Activated T-helper 1 cell treated with anti-CD3 and anti-CD28 coated beads, Interleukin-12 subunit alpha, Interleukin-12 subunit beta, Interleukin-2, Interleukin-4 antibody, amounts not matched to agents 30 ng/mL and 10 ng/mL and 1 ng/mL, durations not matched to agents 14 hours and 24 hours and 36 hours (primary cell): Measurements from ENCODE around the gene FGA. TPM values are rescaled to one million over a fixed set of nuclear protein-coding genes. Genes with fewer than 3 reads are reported as not detected.

Experiments
- DNase-seq: peaks from one replicate; pipeline ENCODE4 v3.0.0; 2021; ENCODE audit warnings: low spot score
- H3K27ac Mint-ChIP-seq: one replicate; pipeline ENCODE4 v1.8.0; 2021; ENCODE audit warnings: mild to moderate bottlenecking, mixed read lengths
- H3K27me3 Mint-ChIP-seq: one replicate; pipeline ENCODE4 v1.8.0; 2022; ENCODE audit warnings: mild to moderate bottlenecking, moderate library complexity, mixed read lengths; ENCODE audit not compliant: insufficient read depth
- H3K36me3 Mint-ChIP-seq: one replicate; pipeline ENCODE4 v1.8.0; 2021; ENCODE audit warnings: low read depth, mixed read lengths
- H3K4me1 Mint-ChIP-seq: one replicate; pipeline ENCODE4 v1.8.0; 2021; ENCODE audit warnings: low read depth, mixed read lengths
- H3K4me3 Mint-ChIP-seq: one replicate; pipeline ENCODE4 v1.8.0; 2021; ENCODE audit warnings: mild to moderate bottlenecking, moderate library complexity, mixed read lengths
- H3K9me3 Mint-ChIP-seq: one replicate; pipeline ENCODE4 v1.8.0; 2021; ENCODE audit warnings: mixed read lengths
- intact Hi-C: fragments of 100-400 bp; cut with micrococcal nuclease; formaldehyde crosslinking; loops from one replicate; pipeline ENCODE4 v1.15.1; 2024
- total RNA-seq: library from RNA; stranded (reverse); gene quantifications from 2 replicates; pipeline ENCODE4 v1.2.3, GENCODE V29; 2022

The FGA gene
- total RNA-seq: not detected in 2 replicates

DNA sequence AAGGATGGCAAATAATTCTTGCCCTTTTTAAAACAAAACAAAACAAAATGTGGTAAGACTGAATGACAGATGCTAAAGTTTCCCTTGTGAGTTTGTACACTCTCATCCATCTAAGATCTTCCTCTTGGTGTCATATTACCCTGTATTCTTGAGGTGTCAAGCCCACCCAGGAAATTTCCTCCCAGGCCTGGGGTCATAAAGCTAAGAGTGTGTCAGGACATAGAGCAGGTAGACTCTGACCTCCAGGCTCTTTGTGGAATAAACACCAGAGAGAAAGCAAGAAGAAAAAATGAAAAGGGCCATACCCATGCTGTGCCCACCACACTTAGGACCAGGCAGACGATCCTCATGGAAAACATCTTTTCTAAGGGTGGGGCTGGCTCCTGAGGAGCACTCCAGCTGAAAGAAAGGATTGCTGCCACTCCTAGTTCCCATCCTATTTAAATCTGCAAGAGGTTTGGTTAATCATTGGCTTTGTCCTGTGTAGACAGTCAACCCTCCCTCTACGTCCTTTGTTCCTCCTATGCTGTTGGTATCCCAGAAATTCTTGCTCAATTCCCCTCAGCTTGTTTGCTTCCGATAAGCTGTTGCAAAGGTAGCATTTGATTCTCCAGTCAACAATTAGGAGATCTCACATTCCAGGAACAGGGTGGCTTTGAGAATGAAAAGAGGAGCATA is at the start of gene FGA:
Gene FGA, minus strand, starts transcription at position 414 of the 678 bp plus-strand sequence. Its CDS starts 55 bp downstream, at position 359.
- DNase-seq: no peak
- H3K36me3 Mint-ChIP-seq: no peaks in the 10 kb centered on the region
- H3K4me1 Mint-ChIP-seq: no peaks in the 10 kb centered on the region
- H3K27ac Mint-ChIP-seq: no peak within 1 kb of the TSS
- intact Hi-C loops: no loop called here
- H3K4me3 Mint-ChIP-seq: no peak within 1 kb of the TSS
- H3K9me3 Mint-ChIP-seq: no peaks in the 10 kb centered on the region
- H3K27me3 Mint-ChIP-seq: no peaks in the 10 kb centered on the region

GRCh38 chr4:154634058-154634457 is 43.5 kb upstream of the FGA start:
- H3K36me3 Mint-ChIP-seq: no peaks in the 10 kb centered on the region
- intact Hi-C loops: no loop called here
- no peaks in the 10 kb centered on the region for H3K9me3 Mint-ChIP-seq
- no peaks in the 10 kb centered on the region for H3K4me1 Mint-ChIP-seq
- no peak overlapping the region for H3K4me3 Mint-ChIP-seq
- no peak for DNase-seq
- peaks cover 3% of the 10 kb centered on the region for H3K27me3 Mint-ChIP-seq
- no peak overlapping the region for H3K27ac Mint-ChIP-seq

- Mint-ChIP-seq H3K9me3 (no peaks in the 10 kb centered on the region), H3K27me3 (peaks cover 3% of the 10 kb centered on the region), H3K4me1 (no peaks in the 10 kb centered on the region), H3K27ac (no peak overlapping the region), H3K36me3 (no peaks in the 10 kb centered on the region), H3K4me3 (no peak overlapping the region)
- DNase-seq: no peak
- intact Hi-C loops: no loop called here
Measured at GRCh38 chr4:154631828-154632227, 41.3 kb upstream of the FGA start.

DNA sequence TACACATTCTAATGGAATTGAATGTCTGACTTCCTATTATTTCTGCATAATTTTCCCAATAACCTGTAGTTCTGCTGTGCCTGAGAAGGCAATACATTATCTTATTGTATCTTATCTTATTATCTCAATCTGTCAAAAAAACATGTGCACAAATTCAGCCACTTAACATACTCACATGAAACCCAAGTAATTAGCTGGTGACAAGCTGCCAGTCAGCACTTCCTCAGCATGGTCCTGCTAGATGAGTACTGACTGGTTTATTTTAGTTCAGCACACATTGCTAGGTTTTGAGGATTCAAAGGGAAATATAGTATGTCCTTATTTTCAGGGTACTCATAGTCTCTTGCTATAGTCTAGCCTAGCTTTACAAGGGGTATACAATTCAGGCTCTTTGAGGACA is 39.8 kb upstream of the FGA start:
- H3K4me1 Mint-ChIP-seq: no peaks in the 10 kb centered on the region
- no peak overlapping the region for H3K4me3 Mint-ChIP-seq
- H3K36me3 Mint-ChIP-seq: no peaks in the 10 kb centered on the region
- no peak for DNase-seq
- no peaks in the 10 kb centered on the region for H3K9me3 Mint-ChIP-seq
- no peak overlapping the region for H3K27ac Mint-ChIP-seq
- intact Hi-C loops: no loop called here
- peaks cover 15% of the 10 kb centered on the region for H3K27me3 Mint-ChIP-seq

GRCh38 chr4:154626793-154627484 is 36.4 kb upstream of the FGA start:
- no peaks in the 10 kb centered on the region for H3K36me3 Mint-ChIP-seq
- H3K9me3 Mint-ChIP-seq: no peaks in the 10 kb centered on the region
- peak; percentile 10 for DNase-seq
- H3K4me3 Mint-ChIP-seq: no peak overlapping the region
- H3K4me1 Mint-ChIP-seq: no peaks in the 10 kb centered on the region
- intact Hi-C loops: no loop called here
- H3K27ac Mint-ChIP-seq: no peak overlapping the region
- H3K27me3 Mint-ChIP-seq: peaks cover 21% of the 10 kb centered on the region

DNA sequence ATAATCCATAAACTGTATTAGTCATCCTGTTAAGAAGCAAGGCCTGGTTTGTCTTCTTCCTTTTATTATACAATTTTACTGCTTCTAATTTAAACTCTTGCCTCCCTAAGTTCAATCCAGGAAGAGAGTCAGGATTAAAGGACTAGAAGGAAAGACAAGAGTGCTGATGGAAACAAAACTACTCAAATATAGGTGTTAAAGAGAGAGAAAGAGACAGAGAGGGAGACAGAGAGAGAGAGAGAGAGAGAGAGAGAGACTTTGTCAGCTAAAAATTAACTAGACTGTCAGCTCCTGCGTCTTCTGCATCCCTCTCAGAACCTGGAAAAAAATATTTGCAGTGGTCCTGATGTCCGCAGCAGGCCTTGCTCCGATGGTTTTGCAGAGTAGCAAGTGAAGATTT is 35.4 kb upstream of the FGA start:
- no peak for DNase-seq
- intact Hi-C loops: no loop called here
- Mint-ChIP-seq H3K4me3 (no peak overlapping the region), H3K27ac (no peak overlapping the region), H3K4me1 (no peaks in the 10 kb centered on the region), H3K9me3 (no peaks in the 10 kb centered on the region), H3K36me3 (no peaks in the 10 kb centered on the region), H3K27me3 (peaks cover 27% of the 10 kb centered on the region)

DNA sequence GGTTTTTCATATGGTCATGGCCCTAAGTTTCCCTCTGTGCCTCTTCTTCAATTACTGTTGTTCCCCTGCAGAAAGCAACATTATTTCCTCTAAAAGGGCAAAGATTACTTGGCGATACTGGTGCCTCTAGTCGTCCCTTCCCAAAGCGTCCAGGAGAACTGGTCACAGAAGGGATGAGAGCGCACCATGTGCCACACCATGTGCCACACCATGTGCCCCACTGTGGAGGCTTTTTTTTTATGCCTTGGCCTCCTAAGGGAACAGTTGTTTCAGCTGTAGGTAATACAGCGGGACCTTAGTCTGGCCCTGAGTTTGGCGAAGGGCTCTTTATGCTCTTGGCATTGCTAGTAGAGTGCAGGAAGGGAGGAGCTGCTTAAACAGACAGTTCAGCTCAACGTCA is 33.5 kb upstream of the FGA start:
- DNase-seq: no peak
- intact Hi-C loops: loop anchor here (2.0 kb wide), 1 partner anchor 295 kb away; no protein-coding TSS in a partner anchor
- Mint-ChIP-seq H3K27ac (no peak overlapping the region), H3K27me3 (peaks cover 23% of the 10 kb centered on the region), H3K4me3 (no peak overlapping the region), H3K36me3 (no peaks in the 10 kb centered on the region), H3K9me3 (no peaks in the 10 kb centered on the region), H3K4me1 (no peaks in the 10 kb centered on the region)

DNA sequence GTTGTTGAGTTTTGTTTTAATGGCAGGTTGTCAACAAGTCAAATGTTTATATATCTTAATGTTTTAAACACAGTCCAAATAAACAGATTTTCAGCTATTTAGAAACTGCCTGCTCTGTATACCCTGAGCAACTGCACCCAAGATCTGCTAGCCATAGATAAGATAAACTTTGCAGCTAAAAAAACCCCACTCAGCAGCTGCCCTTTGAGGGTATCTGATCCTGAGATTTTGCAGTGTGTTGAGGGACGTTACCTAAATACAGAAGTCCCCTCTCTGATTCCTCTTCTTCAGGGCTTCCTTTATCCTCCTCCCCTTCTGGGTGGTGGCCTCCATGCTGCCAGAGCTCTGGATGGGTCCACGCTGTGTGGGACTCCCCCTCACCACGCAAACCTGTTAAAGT is 32.9 kb upstream of the FGA start:
- Mint-ChIP-seq H3K4me1 (no peaks in the 10 kb centered on the region), H3K27ac (no peak overlapping the region)

DNA sequence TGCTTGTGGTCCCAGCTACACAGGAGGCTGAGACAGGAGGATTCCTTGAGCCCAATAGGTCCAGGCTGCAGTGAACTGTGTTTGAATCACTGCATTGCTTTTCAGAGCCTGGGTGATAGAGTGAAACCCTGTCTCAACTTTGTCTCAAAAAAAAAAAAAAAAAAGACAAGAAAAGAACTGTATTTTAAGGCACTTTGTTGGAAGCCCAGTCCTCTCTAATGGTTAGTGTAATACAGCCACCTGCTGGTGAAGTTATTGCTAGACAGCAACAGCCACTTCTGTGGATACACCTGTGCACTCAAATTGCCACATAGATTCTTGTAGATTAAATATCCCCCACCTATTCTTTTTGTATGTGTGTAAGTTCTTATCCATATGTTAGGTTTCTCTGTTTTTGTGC is 32.1 kb upstream of the FGA start:
- intact Hi-C loops: loop anchor here (1.0 to 2.0 kb wide), 3 partner anchors 63 to 294 kb away; no protein-coding TSS in a partner anchor
- DNase-seq: no peak
- no peak overlapping the region for H3K4me3 Mint-ChIP-seq

More for the DNA sequence above, 32.9 kb upstream of the FGA start:
- Mint-ChIP-seq H3K27me3 (peaks cover 23% of the 10 kb centered on the region), H3K4me3 (no peak overlapping the region), H3K9me3 (no peaks in the 10 kb centered on the region), H3K36me3 (no peaks in the 10 kb centered on the region)
- DNase-seq: no peak
- intact Hi-C loops: loop anchor here (2.0 kb wide), 1 partner anchor 295 kb away; no protein-coding TSS in a partner anchor

GRCh38 chr4:154620111-154620510 is 29.6 kb upstream of the FGA start:
- no peak for DNase-seq
- intact Hi-C loops: no loop called here
- peaks cover 13% of the 10 kb centered on the region for H3K4me1 Mint-ChIP-seq
- no peak overlapping the region for H3K27ac Mint-ChIP-seq
- H3K36me3 Mint-ChIP-seq: no peaks in the 10 kb centered on the region
- H3K9me3 Mint-ChIP-seq: peaks cover 4% of the 10 kb centered on the region
- no peak overlapping the region for H3K4me3 Mint-ChIP-seq
- peaks cover 11% of the 10 kb centered on the region for H3K27me3 Mint-ChIP-seq

More for the DNA sequence above, 32.1 kb upstream of the FGA start:
- Mint-ChIP-seq H3K4me1 (no peaks in the 10 kb centered on the region), H3K36me3 (no peaks in the 10 kb centered on the region), H3K9me3 (no peaks in the 10 kb centered on the region), H3K27me3 (peaks cover 23% of the 10 kb centered on the region), H3K27ac (no peak overlapping the region)

- peaks cover 13% of the 10 kb centered on the region for H3K4me1 Mint-ChIP-seq
- no peak overlapping the region for H3K4me3 Mint-ChIP-seq
- H3K27me3 Mint-ChIP-seq: peaks cover 12% of the 10 kb centered on the region
- intact Hi-C loops: loop anchor here (1.0 kb wide), 2 partner anchors 60 to 67 kb away; no protein-coding TSS in a partner anchor
- no peak overlapping the region for H3K27ac Mint-ChIP-seq
- H3K36me3 Mint-ChIP-seq: no peaks in the 10 kb centered on the region
- DNase-seq: peak; percentile 47
- peaks cover 4% of the 10 kb centered on the region for H3K9me3 Mint-ChIP-seq
Measured at GRCh38 chr4:154618708-154619315, 28.3 kb upstream of the FGA start.

- Mint-ChIP-seq H3K27me3 (peaks cover 11% of the 10 kb centered on the region), H3K27ac (no peak overlapping the region), H3K9me3 (peaks cover 4% of the 10 kb centered on the region), H3K4me1 (peaks cover 13% of the 10 kb centered on the region), H3K4me3 (no peak overlapping the region), H3K36me3 (no peaks in the 10 kb centered on the region)
- intact Hi-C loops: loop anchor here (1.0 kb wide), 2 partner anchors 59 to 66 kb away; no protein-coding TSS in a partner anchor
- DNase-seq: no peak
Measured at GRCh38 chr4:154617820-154618317, 27.3 kb upstream of the FGA start.

DNA sequence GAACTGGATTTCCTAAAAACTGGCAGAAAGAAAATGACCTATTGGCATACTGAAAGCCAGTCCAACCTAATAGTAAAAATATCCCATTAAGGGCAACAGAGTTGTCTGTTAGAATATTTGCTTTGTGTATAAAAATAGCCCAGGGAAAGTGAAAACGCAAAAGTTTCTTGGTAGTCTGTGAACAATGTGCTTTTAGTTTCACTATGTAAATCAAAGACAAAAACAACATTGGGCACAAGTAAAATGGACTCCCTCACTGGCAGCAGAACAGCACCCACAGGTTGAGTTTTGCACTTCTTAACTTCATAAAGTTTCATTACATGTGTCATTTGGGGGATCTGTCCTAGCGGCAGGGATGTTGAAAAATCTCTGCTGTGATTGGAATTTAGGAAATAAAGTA is 26.2 kb upstream of the FGA start:
- intact Hi-C loops: no loop called here
- peaks cover 13% of the 10 kb centered on the region for H3K27me3 Mint-ChIP-seq
- peaks cover 13% of the 10 kb centered on the region for H3K4me1 Mint-ChIP-seq
- H3K4me3 Mint-ChIP-seq: no peak overlapping the region
- peaks cover 4% of the 10 kb centered on the region for H3K9me3 Mint-ChIP-seq
- no peak for DNase-seq
- no peaks in the 10 kb centered on the region for H3K36me3 Mint-ChIP-seq
- H3K27ac Mint-ChIP-seq: peak overlapping the region; percentile 45
